ENCODE data around the gene TMC1. TPM values are rescaled to one million over a fixed set of nuclear protein-coding genes. Genes with fewer than 3 reads are reported as not detected.
"Not testable (repeated sequence)": the region's sequence is repeated elsewhere in the genome, so short reads cannot be mapped to it uniquely, and the experiment has no call there.

Gene TMC1
- 1.3 TPM for polyA plus RNA-seq (ENCODE audit: insufficient read length)
- long read RNA-seq, donor 1 = 0 reads
- long read RNA-seq, donor 2 = 0 reads
- long read RNA-seq, donor 3 = 0 reads
- long read RNA-seq, donor 4 = 0 reads
- long read RNA-seq, donor 5 = 0 reads
- long read RNA-seq, donor 6 = 0 reads
- long read RNA-seq, donor 7 = 0 reads
- long read RNA-seq, donor 8 = 0 reads

- DNase-seq = not testable (repeated sequence)
These were observed at the start of gene TMC1 for GRCh38 chr9:72521416-72521815. Gene TMC1 (plus strand): TSS chr9:72521608. CDS start chr9:72648649, 127,041 bp downstream.

GRCh38 chr9:72473474-72474261 lies 47.7 kb upstream of the TMC1 start:
- DNase-seq = no peak

GRCh38 chr9:72474676-72475075 lies 46.7 kb upstream of the TMC1 start:
- DNase-seq = no peak

GRCh38 chr9:72476100-72476499 lies 45.3 kb upstream of the TMC1 start:
- no peak for DNase-seq

- DNase-seq = no peak
These were observed 44.6 kb upstream of the TMC1 start for GRCh38 chr9:72476617-72477437.

GRCh38 chr9:72477930-72478518 lies 43.4 kb upstream of the TMC1 start:
- no peak for DNase-seq

- DNase-seq = no peak
These were observed 42.4 kb upstream of the TMC1 start for GRCh38 chr9:72478966-72479365.

- DNase-seq = not testable (repeated sequence)
These were observed 41.1 kb upstream of the TMC1 start for GRCh38 chr9:72480261-72480660.

GRCh38 chr9:72480921-72481320 lies 40.5 kb upstream of the TMC1 start:
- DNase-seq = no peak

- DNase-seq = peak; percentile 45
These were observed 35.4 kb upstream of the TMC1 start for GRCh38 chr9:72485821-72486593.

- DNase-seq = no peak
These were observed 34.8 kb upstream of the TMC1 start for GRCh38 chr9:72486594-72486955.

GRCh38 chr9:72487665-72488064 lies 33.7 kb upstream of the TMC1 start:
- not testable (repeated sequence) for DNase-seq

- DNase-seq = no peak
These were observed 31.4 kb upstream of the TMC1 start for GRCh38 chr9:72489986-72490385.

GRCh38 chr9:72491242-72491641 lies 30.2 kb upstream of the TMC1 start:
- DNase-seq = no peak

- no peak for DNase-seq
These were observed 27.4 kb upstream of the TMC1 start for GRCh38 chr9:72494051-72494450.

- DNase-seq = no peak
These were observed 23.9 kb upstream of the TMC1 start for GRCh38 chr9:72497447-72498046.

- no peak for DNase-seq
These were observed 14.8 kb upstream of the TMC1 start for GRCh38 chr9:72506615-72507014.

GRCh38 chr9:72509053-72509452 lies 12.4 kb upstream of the TMC1 start:
- no peak for DNase-seq

- no peak for DNase-seq
These were observed 11.8 kb upstream of the TMC1 start for GRCh38 chr9:72509635-72510034.

- not testable (repeated sequence) for DNase-seq
These were observed 397 bp upstream of the TMC1 start for GRCh38 chr9:72521011-72521410.

GRCh38 chr9:72524820-72525540 lies 3.6 kb downstream of the TMC1 start:
- DNase-seq = peak; percentile 55
